Ureter (tissue), 1 donor: ENCODE measurements around the gene FGFBP3. TPM values are rescaled to one million over a fixed set of nuclear protein-coding genes. Genes with fewer than 3 reads are reported as not detected.

Experiments
- DNase-seq: peaks from one replicate; pipeline ENCODE4 v3.0.0-alpha.2; 2020; ENCODE audit warnings: low spot score
- total RNA-seq: library from RNA; stranded (reverse); gene quantifications from one replicate; pipeline ENCODE4 v1.2.4, GENCODE V29; 2023
- donor health status: DM: yes; HTN: yes; CAD: no.

FGFBP3 gene
- 2.9 TPM for total RNA-seq

- no peak for DNase-seq
Observed at GRCh38 chr10:91909117-91909677, at the start of gene FGFBP3. Gene FGFBP3, minus strand, starts transcription at chr10:91909486. Its CDS starts 517 bp downstream, at chr10:91908969.

- DNase-seq: no peak
Observed at GRCh38 chr10:91957091-91957490, 47.8 kb upstream of the FGFBP3 start.

GRCh38 chr10:91955114-91955513 is 45.8 kb upstream of the FGFBP3 start:
- DNase-seq: no peak

GRCh38 chr10:91953600-91954160 is 44.4 kb upstream of the FGFBP3 start:
- no peak for DNase-seq

GRCh38 chr10:91944880-91945630 is 35.8 kb upstream of the FGFBP3 start:
- DNase-seq: no peak

- DNase-seq: no peak
Observed at GRCh38 chr10:91941426-91941825, 32.1 kb upstream of the FGFBP3 start.

GRCh38 chr10:91939653-91940052 is 30.4 kb upstream of the FGFBP3 start:
- no peak for DNase-seq

- DNase-seq: no peak
Observed at GRCh38 chr10:91935886-91936285, 26.6 kb upstream of the FGFBP3 start.

- no peak for DNase-seq
Observed at GRCh38 chr10:91932737-91933136, 23.5 kb upstream of the FGFBP3 start.

GRCh38 chr10:91931526-91932190 is 22.4 kb upstream of the FGFBP3 start:
- no peak for DNase-seq

- DNase-seq: no peak
Observed at GRCh38 chr10:91930939-91931338, 21.7 kb upstream of the FGFBP3 start.

- no peak for DNase-seq
Observed at GRCh38 chr10:91925022-91925320, 15.7 kb upstream of the FGFBP3 start.

GRCh38 chr10:91924212-91925021 is 15.1 kb upstream of the FGFBP3 start:
- DNase-seq: no peak

- peak; percentile 93 for DNase-seq
Observed at GRCh38 chr10:91923371-91924211, 14.3 kb upstream of the FGFBP3 start, which contains the start of gene BTAF1. Gene BTAF1, plus strand, starts transcription at chr10:91923770. Its CDS starts 307 bp downstream, at chr10:91924077.

- DNase-seq: no peak
Observed at GRCh38 chr10:91919651-91920050, 10.4 kb upstream of the FGFBP3 start.

- DNase-seq: no peak
Observed at GRCh38 chr10:91910467-91910866, 1.2 kb upstream of the FGFBP3 start.

- DNase-seq: peak; percentile 76
Observed at GRCh38 chr10:91908337-91909116, 759 bp downstream of the FGFBP3 start.

GRCh38 chr10:91907914-91908336 is 1.4 kb downstream of the FGFBP3 start:
- DNase-seq: no peak

- DNase-seq: no peak
Observed at GRCh38 chr10:91907033-91907594, 2.2 kb downstream of the FGFBP3 start.
